Lower leg skin (tissue), 3 donors: Measurements from ENCODE around the gene MAPK10.

ENCODE experiments used
- CTCF ChIP-seq, 3 donors: fragments of 450-650 bp; IDR thresholded peaks; one replicate each; pipeline ENCODE4 v1.5.1; 2016; ENCODE audit warnings: antibody characterized with exemption in 3 of 3, mild to moderate bottlenecking in 3 of 3, moderate library complexity in 2 of 3
- POLR2A ChIP-seq, 2 donors: fragments of 450-650 bp; IDR thresholded peaks; one replicate each; pipeline ENCODE4 v1.6.1; 2016 to 2017; ENCODE audit warnings: antibody characterized with exemption in 2 of 2, mild to moderate bottlenecking in 1 of 2, moderate library complexity in 1 of 2

GRCh38 chr4:86098691-86099090 lies 261.2 kb downstream of the MAPK10 start:
- TF ChIP-seq CTCF (IDR thresholded peaks at IDR 0.05) (no peak), POLR2A (IDR thresholded peaks at IDR 0.05) (no peak)
